ENCODE results near the gene APOB. TPM values are rescaled to one million over a fixed set of nuclear protein-coding genes. Genes with fewer than 3 reads are reported as not detected.

The APOB gene
- total and polyA plus RNA-seq, 2 of the 13 experiments (the other 11 are each of a cell fraction or from before 2014, with no cell fraction given): 1,569 to 2,515 TPM

DNA sequence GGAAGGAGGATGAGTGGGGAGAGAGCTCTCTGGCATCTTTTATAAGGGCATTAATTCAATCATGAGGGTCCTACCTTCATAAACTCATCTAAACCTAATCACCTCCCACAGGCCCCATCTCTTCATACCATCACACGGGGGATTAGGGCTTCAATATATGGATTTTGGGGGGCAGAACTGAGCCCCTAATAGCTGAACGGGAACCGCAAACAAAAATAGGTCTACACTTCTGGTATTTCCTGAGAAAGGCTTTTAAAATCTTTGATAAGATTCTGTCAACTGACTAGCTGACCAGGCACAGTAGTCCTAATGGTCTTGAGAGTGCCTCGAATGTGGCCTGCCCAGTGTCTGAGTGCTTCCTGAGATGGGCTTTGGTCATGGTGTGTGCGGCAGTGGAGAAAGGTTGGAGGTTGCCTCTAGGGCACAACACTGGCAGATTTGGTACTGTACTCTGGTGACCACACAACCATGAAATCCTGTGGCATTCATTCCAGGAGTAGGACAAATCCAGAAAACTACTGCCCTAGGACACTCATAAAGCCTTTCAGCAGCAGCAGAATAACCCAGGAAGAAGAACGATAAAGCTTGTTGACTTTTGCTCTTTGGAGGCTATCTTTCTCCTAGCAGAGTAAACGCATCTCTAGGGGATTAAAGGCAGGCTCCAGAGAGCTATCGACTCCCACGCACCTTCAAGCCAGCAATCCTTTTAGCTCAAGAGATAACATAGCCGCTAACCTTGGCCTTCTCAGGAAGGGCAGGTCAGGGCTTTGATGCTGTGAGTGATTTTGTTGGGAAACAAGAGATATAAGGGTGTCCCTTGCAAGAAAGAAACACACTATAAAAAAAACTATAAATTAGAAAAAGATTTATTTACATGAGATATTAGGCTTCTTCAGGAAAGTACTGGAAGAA, 12.3 kb upstream of the APOB start (continued):
- TF ChIP-seq ZNF136 (CRISPR knock-in tag; IDR thresholded peaks at IDR 0.05; ENCODE audit: low read depth) (peak; percentile 83), PTBP1 (IDR thresholded peaks at IDR 0.05; ENCODE audit: low read depth, low read length, poor library complexity, severe bottlenecking) (no peak), ZNF788 (CRISPR knock-in tag; IDR thresholded peaks at IDR 0.05; ENCODE audit: borderline replicate concordance) (peak; percentile 95), IRF2 (CRISPR knock-in tag; IDR thresholded peaks at IDR 0.05) (peak; percentile 98), ZNF780A (CRISPR knock-in tag; IDR thresholded peaks at IDR 0.05) (no peak), ZBTB38 (CRISPR knock-in tag; IDR thresholded peaks at IDR 0.05) (peak; percentile 32; the same call in 1 of the 2 replicates), MXD4 (CRISPR knock-in tag; IDR thresholded peaks at IDR 0.05) (peak; percentile 90), TCF7 (IDR thresholded peaks at IDR 0.05; ENCODE audit: low read depth) (peak; percentile 100), JUN (CRISPR knock-in tag; IDR thresholded peaks at IDR 0.05) (peak; percentile 75), THYN1 (CRISPR knock-in tag; IDR thresholded peaks at IDR 0.05; ENCODE audit: borderline replicate concordance, low read depth) (0 out of 2 replicates have a peak, but pooled peaks have one; percentile 74), ZNF558 (CRISPR knock-in tag; IDR thresholded peaks at IDR 0.05; ENCODE audit: borderline replicate concordance) (peak; percentile 76; the same call in 1 of the 2 replicates), RXRA (CRISPR knock-in tag; IDR thresholded peaks at IDR 0.05) (peak; percentile 97; the same call in 1 of the 2 replicates), CENPT (CRISPR knock-in tag; IDR thresholded peaks at IDR 0.05; ENCODE audit: low read depth) (no peak)
- TF ChIP-seq, protein P1, sequence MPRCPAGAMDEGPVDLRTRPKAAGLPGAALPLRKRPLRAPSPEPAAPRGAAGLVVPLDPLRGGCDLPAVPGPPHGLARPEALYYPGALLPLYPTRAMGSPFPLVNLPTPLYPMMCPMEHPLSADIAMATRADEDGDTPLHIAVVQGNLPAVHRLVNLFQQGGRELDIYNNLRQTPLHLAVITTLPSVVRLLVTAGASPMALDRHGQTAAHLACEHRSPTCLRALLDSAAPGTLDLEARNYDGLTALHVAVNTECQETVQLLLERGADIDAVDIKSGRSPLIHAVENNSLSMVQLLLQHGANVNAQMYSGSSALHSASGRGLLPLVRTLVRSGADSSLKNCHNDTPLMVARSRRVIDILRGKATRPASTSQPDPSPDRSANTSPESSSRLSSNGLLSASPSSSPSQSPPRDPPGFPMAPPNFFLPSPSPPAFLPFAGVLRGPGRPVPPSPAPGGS (CRISPR knock-in tag; IDR thresholded peaks at IDR 0.05): peak; percentile 46; the same call in 1 of the 2 replicates
- TF ChIP-seq, protein P2, sequence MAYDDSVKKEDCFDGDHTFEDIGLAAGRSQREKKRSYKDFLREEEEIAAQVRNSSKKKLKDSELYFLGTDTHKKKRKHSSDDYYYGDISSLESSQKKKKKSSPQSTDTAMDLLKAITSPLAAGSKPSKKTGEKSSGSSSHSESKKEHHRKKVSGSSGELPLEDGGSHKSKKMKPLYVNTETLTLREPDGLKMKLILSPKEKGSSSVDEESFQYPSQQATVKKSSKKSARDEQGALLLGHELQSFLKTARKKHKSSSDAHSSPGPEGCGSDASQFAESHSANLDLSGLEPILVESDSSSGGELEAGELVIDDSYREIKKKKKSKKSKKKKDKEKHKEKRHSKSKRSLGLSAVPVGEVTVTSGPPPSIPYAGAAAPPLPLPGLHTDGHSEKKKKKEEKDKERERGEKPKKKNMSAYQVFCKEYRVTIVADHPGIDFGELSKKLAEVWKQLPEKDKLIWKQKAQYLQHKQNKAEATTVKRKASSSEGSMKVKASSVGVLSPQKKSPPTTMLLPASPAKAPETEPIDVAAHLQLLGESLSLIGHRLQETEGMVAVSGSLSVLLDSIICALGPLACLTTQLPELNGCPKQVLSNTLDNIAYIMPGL (CRISPR knock-in tag; IDR thresholded peaks at IDR 0.05; ENCODE audit: borderline replicate concordance in 1 of 2, low read depth in 1 of 2): peak; percentile 50 to 74; a peak in 2 of 4 replicates
- TF ChIP-seq, protein P3, sequence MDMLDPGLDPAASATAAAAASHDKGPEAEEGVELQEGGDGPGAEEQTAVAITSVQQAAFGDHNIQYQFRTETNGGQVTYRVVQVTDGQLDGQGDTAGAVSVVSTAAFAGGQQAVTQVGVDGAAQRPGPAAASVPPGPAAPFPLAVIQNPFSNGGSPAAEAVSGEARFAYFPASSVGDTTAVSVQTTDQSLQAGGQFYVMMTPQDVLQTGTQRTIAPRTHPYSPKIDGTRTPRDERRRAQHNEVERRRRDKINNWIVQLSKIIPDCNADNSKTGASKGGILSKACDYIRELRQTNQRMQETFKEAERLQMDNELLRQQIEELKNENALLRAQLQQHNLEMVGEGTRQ (IDR thresholded peaks at IDR 0.05; ENCODE audit: low read depth, low read length): no peak
- TF ChIP-seq, protein P3 (CRISPR knock-in tag; IDR thresholded peaks at IDR 0.05; ENCODE audit: borderline replicate concordance): no peak; the same call in 1 of the 2 replicates
- TF ChIP-seq, protein P4, sequence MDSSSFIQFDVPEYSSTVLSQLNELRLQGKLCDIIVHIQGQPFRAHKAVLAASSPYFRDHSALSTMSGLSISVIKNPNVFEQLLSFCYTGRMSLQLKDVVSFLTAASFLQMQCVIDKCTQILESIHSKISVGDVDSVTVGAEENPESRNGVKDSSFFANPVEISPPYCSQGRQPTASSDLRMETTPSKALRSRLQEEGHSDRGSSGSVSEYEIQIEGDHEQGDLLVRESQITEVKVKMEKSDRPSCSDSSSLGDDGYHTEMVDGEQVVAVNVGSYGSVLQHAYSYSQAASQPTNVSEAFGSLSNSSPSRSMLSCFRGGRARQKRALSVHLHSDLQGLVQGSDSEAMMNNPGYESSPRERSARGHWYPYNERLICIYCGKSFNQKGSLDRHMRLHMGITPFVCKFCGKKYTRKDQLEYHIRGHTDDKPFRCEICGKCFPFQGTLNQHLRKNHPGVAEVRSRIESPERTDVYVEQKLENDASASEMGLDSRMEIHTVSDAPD (CRISPR knock-in tag; IDR thresholded peaks at IDR 0.05): peak; percentile 99
- TF ChIP-seq, protein P5, sequence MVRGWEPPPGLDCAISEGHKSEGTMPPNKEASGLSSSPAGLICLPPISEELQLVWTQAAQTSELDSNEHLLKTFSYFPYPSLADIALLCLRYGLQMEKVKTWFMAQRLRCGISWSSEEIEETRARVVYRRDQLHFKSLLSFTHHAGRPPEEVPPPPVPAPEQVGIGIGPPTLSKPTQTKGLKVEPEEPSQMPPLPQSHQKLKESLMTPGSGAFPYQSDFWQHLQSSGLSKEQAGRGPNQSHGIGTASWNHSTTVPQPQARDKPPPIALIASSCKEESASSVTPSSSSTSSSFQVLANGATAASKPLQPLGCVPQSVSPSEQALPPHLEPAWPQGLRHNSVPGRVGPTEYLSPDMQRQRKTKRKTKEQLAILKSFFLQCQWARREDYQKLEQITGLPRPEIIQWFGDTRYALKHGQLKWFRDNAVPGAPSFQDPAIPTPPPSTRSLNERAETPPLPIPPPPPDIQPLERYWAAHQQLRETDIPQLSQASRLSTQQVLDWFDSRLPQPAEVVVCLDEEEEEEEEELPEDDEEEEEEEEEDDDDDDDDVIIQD (CRISPR knock-in tag; IDR thresholded peaks at IDR 0.05; ENCODE audit: low read depth): peak; percentile 86; the same call in 1 of the 2 replicates

Data from HepG2 (cell line).